HG03442 (cell line): ENCODE measurements around the gene MSH3.
"Not testable (repeated sequence)": the region's sequence is repeated elsewhere in the genome, so short reads cannot be mapped to it uniquely, and the experiment has no call there.

ENCODE experiments used
- ATAC-seq: cut with Tn5 transposase; IDR thresholded peaks from one replicate; pipeline ENCODE4 v1.9.1; 2021; ENCODE audit warnings: mild to moderate bottlenecking, moderate library complexity; ENCODE audit not compliant: unreplicated experiment

Gene MSH3

GRCh38 chr5:80884929-80885328 lies 230.5 kb downstream of the MSH3 start:
- ATAC-seq, result no peak

- ATAC-seq, result no peak
These were observed 231.0 kb downstream of the MSH3 start for GRCh38 chr5:80885396-80886000.

GRCh38 chr5:80894083-80894482 lies 239.6 kb downstream of the MSH3 start:
- ATAC-seq, result no peak

GRCh38 chr5:80895523-80895922 lies 241.1 kb downstream of the MSH3 start:
- ATAC-seq, result no peak

- not testable (repeated sequence) for ATAC-seq
These were observed 248.2 kb downstream of the MSH3 start for GRCh38 chr5:80902624-80903023.

GRCh38 chr5:80904533-80905187 lies 250.2 kb downstream of the MSH3 start:
- ATAC-seq, result no peak

- ATAC-seq, result no peak
These were observed 251.0 kb downstream of the MSH3 start for GRCh38 chr5:80905405-80905804.

GRCh38 chr5:80912479-80912878 lies 258.0 kb downstream of the MSH3 start:
- ATAC-seq, result no peak

GRCh38 chr5:80915716-80916115 lies 261.3 kb downstream of the MSH3 start:
- ATAC-seq, result no peak

- no peak for ATAC-seq
These were observed 262.2 kb downstream of the MSH3 start for GRCh38 chr5:80916676-80917075.

- ATAC-seq, result no peak
These were observed 263.2 kb downstream of the MSH3 start for GRCh38 chr5:80917631-80918030.

GRCh38 chr5:80919678-80920196 lies 265.3 kb downstream of the MSH3 start:
- no peak for ATAC-seq

- ATAC-seq, result no peak
These were observed 265.9 kb downstream of the MSH3 start for GRCh38 chr5:80920333-80920732.

- ATAC-seq, result no peak
These were observed 266.6 kb downstream of the MSH3 start for GRCh38 chr5:80921026-80921425.

- no peak for ATAC-seq
These were observed 271.5 kb downstream of the MSH3 start for GRCh38 chr5:80925931-80926330.
